AG04450 (cell line): ENCODE data around the gene CCDC183. TPM values are rescaled to one million over a fixed set of nuclear protein-coding genes. Genes with fewer than 3 reads are reported as not detected.
"Not testable (repeated sequence)": the region's sequence is repeated elsewhere in the genome, so short reads cannot be mapped to it uniquely, and the experiment has no call there.

Source experiments
- CTCF ChIA-PET: fragments of 300-600, 350-600 bp; formaldehyde crosslinking; extraction: SDS; loops from one replicate; lab custom pipeline; 2022; ENCODE audit warnings: antibody characterized with exemption, inconsistent platforms; lab: Charles Lee
- POLR2A ChIA-PET: fragments of 350-600 bp; formaldehyde crosslinking; extraction: SDS; loops from one replicate; lab custom pipeline; 2021; ENCODE audit warnings: antibody characterized with exemption, inconsistent platforms; lab: Yijun Ruan, JAX
- DNase-seq: peaks from one replicate; pipeline ENCODE4 v3.0.0-alpha.2; 2011; ENCODE audit warnings: low read depth, low spot score
- H3K27ac ChIP-seq: one replicate; pipeline ENCODE4 v1.5.1; 2012; ENCODE audit warnings: low read depth, low read length, control low read depth
- H3K27me3 ChIP-seq: one replicate; pipeline ENCODE4 v1.6.0; 2012; ENCODE audit warnings: low read length; ENCODE audit not compliant: control insufficient read depth, insufficient read depth
- H3K4me3 ChIP-seq: 2 replicates; pipeline ENCODE4 v1.5.1; 2011; ENCODE audit warnings: mild to moderate bottlenecking, low read depth, low read length, control low read depth
- H3K9me3 ChIP-seq: 2 replicates; pipeline ENCODE4 v1.5.1; 2012; ENCODE audit warnings: low read length; ENCODE audit not compliant: control insufficient read depth, insufficient read depth
- polyA plus RNA-seq: library from polyadenylated mRNA; depleted of rRNA; stranded (reverse); fragments of >200 nt; gene quantifications from 2 replicates; pipeline ENCODE4 v1.2.3, GENCODE V29; 2011
- TF ChIP-seq, protein P1 (sequence below): IDR thresholded peaks from 2 replicates; pipeline ENCODE4 v1.5.1; 2011; ENCODE audit warnings: low read depth, low read length, control low read depth, inconsistent platforms

Gene CCDC183
- polyA plus RNA-seq, 1 experiment: 0.21 TPM

DNA sequence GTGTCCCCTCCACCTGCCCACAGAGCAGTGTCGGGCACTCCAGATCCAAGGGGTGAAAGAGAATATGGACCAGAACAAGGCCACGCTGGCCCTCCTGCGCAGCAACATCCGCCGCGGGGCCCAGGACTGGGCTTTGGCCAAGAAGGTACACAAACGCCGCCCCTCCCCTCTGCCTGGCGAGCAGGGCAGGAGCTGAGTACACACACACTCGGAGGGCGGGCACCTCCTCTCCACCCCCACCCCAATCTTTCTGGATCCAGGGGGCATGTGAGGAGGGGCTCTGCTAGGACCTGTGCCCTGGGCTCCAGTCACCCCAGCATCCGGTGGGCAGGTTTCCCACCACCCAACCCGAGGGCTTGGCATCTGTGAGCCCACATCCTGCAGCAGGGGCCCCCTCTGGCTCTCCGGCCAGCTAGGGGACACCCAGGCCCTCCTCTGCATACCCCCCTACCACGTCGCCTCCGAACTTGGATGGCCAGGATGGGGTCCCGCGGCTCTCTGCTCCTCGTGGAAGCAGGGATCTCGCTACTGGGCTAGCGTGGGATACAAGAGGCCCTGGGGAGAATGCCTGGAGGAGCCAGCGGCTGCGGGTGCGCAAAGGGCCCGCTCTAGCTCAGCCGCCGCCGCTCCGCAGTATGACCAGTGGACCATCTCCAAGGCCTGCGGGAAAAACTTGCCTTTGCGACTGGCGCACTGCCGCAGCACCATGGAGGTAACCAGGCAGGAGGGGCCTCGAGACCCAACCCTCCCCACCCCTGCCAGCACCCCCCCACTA is 3.1 kb downstream of the CCDC183 start:
- ChIA-PET CTCF (no interaction called here), POLR2A (no interaction called here)
- TF ChIP-seq, protein P1, sequence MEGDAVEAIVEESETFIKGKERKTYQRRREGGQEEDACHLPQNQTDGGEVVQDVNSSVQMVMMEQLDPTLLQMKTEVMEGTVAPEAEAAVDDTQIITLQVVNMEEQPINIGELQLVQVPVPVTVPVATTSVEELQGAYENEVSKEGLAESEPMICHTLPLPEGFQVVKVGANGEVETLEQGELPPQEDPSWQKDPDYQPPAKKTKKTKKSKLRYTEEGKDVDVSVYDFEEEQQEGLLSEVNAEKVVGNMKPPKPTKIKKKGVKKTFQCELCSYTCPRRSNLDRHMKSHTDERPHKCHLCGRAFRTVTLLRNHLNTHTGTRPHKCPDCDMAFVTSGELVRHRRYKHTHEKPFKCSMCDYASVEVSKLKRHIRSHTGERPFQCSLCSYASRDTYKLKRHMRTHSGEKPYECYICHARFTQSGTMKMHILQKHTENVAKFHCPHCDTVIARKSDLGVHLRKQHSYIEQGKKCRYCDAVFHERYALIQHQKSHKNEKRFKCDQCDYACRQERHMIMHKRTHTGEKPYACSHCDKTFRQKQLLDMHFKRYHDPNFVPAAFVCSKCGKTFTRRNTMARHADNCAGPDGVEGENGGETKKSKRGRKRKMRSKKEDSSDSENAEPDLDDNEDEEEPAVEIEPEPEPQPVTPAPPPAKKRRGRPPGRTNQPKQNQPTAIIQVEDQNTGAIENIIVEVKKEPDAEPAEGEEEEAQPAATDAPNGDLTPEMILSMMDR: no peak
- no peak overlapping the region for H3K4me3 ChIP-seq
- peaks cover 51% of the 10 kb centered on the region for H3K27me3 ChIP-seq
- no peak for DNase-seq
- peak overlapping the region; percentile 11 for H3K27ac ChIP-seq
- H3K9me3 ChIP-seq: no peaks in the 10 kb centered on the region; the same call in 1 of the 2 replicates

DNA sequence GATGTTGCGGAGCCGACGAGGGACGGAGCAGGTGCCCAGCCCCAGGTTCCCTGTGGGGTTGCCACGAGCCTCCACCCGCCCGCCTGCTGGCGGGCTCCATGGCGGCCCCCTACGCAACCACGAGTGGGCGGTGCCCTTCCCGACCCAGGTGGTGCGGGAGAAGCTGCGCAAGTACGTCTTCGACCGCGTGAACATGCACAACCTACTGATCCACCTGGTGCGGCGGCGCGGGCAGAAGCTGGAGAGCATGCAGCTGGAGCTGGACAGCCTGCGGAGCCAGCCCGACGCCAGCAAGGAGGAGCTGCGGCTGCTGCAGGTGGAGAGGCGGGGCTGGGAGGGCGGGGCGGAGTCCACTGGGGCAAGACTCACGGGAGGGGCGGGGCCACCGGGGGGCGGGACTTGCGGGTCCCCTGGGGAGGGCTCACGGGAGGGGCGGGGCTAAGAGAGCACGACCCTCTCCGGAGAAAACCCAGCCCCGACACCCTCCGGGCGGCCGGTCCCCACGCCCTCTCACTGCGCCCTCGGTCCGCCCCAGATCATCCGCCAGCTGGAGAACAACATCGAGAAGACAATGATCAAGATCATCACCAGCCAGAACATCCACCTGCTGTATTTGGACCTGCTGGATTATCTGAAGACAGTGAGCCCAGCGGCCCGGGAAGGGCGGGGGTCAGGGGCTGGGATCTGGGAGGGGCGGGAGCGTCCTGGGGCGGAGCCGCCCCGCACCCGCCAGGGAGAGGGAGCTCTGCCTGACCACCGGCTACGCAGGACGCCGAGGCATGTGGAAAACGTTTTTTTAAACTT is 3.9 kb downstream of the CCDC183 start:
- DNase-seq: no peak
- TF ChIP-seq, protein P1: no peak
- ChIA-PET POLR2A (interaction anchor here (0.6 to 1.1 kb wide), 4 partner anchors 9 to 72 kb away, joined by 3 to 4 read pairs (median 3); partner anchors contain the start of genes EDF1 and TMEM141), CTCF (no interaction called here)
- Histone ChIP-seq H3K27me3 (peaks cover 51% of the 10 kb centered on the region), H3K27ac (no peak overlapping the region), H3K9me3 (no peaks in the 10 kb centered on the region; the same call in 1 of the 2 replicates), H3K4me3 (peak overlapping the region; percentile 42)

DNA sequence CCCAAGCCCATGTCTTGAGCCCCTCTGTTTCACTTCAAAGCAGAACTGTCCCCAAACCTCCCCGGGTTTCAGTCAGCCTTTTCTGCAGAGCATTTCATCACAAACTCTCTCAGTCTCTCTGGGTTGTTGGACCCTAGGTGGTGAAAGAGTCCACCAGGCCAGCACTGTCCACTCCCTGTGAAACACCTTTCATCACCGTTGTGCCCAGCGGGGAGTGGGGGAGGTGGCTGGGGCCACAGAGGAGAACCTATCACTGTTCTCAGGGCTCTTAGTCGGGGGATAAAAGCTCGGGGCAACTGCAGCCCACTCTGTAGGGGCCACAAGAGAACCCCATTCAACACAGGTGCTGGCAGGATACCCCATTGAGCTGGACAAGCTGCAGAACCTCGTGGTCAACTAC is 6.2 kb downstream of the CCDC183 start:
- no peak for DNase-seq
- Histone ChIP-seq H3K27me3 (peaks cover 41% of the 10 kb centered on the region), H3K4me3 (no peak overlapping the region), H3K9me3 (no peaks in the 10 kb centered on the region; the same call in 1 of the 2 replicates), H3K27ac (no peak overlapping the region)
- TF ChIP-seq, protein P1: no peak
- ChIA-PET POLR2A (no interaction called here), CTCF (interaction anchor here (4.0 kb wide), 1 partner anchor 9 kb away, joined by 13 read pairs; no protein-coding TSS in a partner anchor)

DNA sequence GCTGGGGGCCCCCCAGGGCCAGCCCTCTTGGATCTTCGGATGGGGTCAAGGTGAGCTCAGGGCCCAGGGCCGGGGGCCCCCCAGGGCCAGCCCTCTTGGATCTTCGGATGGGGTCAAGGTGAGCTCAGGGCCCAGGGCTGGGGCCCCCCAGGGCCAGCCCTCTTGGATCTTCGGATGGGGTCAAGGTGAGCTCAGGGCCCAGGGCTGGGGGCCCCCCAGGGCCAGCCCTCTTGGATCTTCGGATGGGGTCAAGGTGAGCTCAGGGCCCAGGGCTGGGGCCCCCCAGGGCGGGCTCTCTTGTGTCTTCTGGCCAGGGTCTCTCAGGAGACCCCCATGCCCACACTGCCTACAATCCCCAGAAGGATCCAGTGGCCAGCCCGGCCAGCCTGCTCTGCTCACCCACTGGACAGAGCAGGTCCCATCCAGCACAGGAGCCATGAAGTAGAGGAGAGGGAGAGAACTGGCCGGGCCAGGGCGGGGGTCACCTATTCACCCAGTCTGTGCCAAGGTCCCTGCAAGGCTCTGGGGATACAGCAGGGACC is 6.9 kb downstream of the CCDC183 start:
- CTCF ChIA-PET: interaction anchor here (4.0 kb wide), 1 partner anchor 10 kb away, joined by 13 read pairs; no protein-coding TSS in a partner anchor
- H3K27me3 ChIP-seq: peaks cover 36% of the 10 kb centered on the region
- DNase-seq, POLR2A ChIA-PET, H3K27ac ChIP-seq, H3K4me3 ChIP-seq, H3K9me3 ChIP-seq: not testable (repeated sequence)
